H4 (cell line): ENCODE results near the gene SRA1. TPM values are rescaled to one million over a fixed set of nuclear protein-coding genes. Genes with fewer than 3 reads are reported as not detected.
"Not testable (repeated sequence)": the region's sequence is repeated elsewhere in the genome, so short reads cannot be mapped to it uniquely, and the experiment has no call there.

Source experiments
- DNase-seq: peaks from one replicate; pipeline ENCODE4 v3.0.0-alpha.2; 2015; ENCODE audit warnings: low spot score
- total RNA-seq: library from RNA; depleted of rRNA; stranded (reverse); fragments of >200 nt; shearing (Covaris generic); gene quantifications from 2 replicates; pipeline ENCODE4 v1.2.3, GENCODE V29; 2014; rRNA removed

The SRA1 gene
- total RNA-seq = 64.6 and 72.6 TPM in 2 replicates

DNA sequence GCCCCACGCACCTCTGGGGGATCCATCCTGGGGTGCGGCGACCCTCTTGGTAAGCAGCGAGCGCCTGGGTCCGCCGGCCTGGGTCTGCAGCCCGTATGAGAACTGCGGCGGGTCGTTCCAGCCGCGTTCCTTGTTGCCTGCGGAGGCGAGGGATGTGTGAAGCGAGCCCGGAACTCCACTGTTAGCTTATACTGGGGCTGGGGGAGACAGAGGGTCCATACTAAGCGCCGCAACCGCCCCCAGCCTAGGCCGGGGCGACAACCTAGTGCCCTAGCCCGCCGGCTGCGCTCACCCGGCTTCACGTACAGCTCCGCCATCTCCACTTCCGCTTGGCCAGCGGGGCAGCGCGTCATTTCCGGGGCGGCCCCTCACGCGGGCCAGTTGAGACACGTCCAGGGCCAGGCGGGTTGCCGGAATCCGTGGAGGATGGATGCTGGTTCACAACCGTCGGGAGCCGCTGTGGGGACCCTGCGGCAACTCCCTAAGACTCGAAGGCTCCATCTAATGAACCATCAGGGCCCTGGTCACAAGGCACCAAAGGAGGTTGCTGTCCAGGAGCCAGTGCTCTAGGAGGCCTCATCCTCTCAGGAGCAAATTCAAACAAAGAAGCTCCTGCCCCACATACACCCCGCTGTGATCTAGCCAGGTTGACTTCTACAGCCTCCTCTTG lies at the start of gene SRA1:
SRA1 (minus strand) TSS at position 338 of the 670 bp plus-strand sequence; CDS start at position 317, 21 bp downstream.
- peak; percentile 87 for DNase-seq

DNA sequence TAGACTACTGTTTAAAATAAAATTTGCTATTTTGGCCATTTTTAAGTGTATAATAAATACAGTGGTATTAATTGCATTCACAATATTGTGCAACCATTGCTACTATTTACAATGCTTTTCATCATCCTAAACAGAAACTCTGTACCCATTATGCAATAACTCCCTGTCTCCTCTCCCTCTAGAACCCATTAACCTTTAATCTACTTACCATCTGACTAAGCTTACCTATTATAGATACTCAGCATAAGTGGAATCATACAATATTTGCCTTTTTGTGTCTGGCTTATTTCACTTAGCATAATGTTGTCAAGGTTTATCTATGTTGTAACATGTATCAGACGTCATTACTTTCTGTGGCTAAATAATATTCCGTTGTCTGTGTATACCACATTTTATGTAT lies 49.8 kb upstream of the SRA1 start:
- DNase-seq = no peak

DNA sequence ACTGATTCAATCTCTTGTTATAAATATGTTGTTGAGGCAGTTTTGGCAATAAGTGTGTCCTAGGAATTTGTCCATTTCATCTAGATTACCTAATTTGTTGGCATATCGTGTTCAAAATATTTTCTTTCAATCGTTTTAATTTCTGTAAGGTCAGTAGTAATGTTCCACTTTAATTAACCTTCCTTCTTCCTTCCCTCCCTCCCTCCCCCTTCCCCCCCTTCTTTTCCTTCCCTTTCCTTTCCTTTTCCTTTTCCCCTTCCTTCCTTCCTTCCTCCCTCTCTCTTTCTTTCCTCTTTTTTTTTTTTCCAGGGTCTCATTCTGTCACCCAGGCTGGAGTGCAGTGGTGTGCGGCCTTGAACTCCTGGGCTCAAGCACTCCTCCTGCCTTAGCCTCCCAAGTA lies 48.6 kb upstream of the SRA1 start:
- DNase-seq = no peak

DNA sequence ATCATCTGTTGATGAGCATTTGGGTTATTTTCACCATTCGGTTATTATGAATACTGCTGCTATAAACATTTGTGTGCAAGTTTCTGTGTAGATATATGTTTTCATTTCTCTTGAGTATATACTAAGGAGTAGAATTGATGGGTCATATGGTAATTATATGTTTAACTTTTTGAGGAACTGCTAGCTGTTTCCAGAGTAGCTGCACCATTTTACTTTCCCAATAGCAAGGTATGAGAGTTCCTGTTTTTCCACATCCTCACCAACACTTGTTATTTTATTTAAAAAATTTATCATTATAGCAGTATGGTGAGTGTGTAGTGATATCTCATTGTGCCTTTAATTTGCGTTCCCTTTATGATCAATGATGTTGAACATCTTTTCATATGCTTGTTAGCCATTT lies 46.5 kb upstream of the SRA1 start:
- DNase-seq = no peak

DNA sequence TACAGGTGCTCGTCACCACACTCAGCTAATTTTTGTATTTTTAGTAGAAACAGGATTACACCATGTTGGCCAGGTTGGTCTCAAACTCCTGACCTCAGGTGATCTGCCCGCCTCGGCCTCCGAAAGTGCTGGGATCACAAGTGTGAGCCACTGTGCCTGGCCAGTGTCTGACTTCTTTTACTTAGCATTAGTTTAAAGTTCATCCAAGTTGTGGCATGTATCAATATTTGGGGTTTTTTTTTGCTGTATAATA lies 46.1 kb upstream of the SRA1 start:
- not testable (repeated sequence) for DNase-seq

DNA sequence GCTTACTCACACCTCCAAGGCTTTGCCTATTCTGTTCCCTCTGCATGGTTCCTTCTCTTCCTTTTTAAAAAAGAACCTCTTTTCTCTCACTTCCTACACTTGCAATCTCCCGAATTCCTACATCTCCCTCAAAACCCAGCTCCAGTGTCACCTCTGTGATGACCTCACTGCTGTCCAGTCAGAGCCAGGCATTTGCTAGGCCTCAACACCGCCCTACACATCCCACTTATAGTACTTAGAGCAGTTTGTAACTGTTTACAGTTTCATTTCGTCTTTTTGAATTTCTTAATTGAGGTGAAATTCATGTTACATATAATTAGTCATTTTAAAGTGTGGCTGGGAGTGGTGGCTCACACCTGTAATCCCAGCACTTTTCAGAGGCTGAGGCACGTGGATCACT lies 44.9 kb upstream of the SRA1 start:
- DNase-seq = no peak

DNA sequence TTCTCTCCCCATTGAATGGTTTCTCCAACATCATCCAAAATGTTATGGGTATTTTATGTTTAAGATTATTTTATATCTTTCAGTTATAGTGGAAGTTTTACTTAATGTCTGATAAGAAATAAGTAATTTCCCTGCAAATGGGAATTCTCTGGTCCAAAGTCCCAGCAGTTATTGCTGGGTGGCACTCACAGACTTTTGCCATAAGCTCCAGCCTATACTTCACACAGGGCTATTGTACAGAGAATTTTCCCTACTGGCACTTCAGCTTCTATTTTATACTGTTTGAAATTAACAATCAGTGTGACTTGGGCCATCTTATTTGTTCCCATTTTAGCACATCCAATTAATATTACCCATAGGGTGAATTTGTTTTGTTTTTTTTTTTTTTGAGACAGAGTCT lies 42.8 kb upstream of the SRA1 start:
- no peak for DNase-seq

DNA sequence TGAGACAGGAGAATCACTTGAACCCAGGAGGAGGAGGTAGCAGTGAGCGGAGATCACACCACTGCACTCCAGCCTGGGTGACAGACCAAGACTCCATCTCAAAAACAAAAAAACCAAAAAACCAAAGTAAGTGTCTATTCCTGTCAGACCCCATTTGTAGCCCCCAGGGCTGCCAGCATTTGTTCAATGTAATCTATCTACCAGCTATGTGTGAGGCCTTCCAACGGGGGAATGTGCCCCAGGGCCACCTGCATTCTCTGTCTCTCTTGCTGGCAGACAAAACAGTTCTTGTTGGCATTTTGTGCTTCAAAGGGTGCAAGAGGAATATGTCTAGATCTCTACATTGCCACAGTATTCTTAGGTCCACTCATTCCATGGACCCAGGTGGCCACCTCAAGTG lies 41.6 kb upstream of the SRA1 start:
- no peak for DNase-seq

DNA sequence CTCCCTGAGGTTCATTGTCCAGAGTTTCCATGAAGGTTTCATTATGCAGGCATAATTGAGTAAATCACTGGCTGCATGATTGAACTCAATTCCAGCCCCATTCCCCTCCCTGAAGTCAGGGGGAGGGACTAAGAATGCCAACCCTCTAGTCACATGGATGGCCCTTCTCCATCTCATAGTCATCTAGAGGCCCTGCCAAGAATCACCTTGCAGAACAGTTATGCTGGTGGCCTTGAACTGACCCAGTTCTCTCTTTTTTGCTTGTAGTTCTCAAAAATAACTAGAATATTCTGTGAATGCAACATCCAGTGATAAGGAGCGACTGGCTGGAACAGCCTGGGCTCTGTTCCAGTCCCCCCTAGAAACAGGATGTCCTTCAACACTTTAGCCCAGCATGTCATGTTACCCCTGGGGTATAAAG lies 39.1 kb upstream of the SRA1 start:
- DNase-seq = no peak

DNA sequence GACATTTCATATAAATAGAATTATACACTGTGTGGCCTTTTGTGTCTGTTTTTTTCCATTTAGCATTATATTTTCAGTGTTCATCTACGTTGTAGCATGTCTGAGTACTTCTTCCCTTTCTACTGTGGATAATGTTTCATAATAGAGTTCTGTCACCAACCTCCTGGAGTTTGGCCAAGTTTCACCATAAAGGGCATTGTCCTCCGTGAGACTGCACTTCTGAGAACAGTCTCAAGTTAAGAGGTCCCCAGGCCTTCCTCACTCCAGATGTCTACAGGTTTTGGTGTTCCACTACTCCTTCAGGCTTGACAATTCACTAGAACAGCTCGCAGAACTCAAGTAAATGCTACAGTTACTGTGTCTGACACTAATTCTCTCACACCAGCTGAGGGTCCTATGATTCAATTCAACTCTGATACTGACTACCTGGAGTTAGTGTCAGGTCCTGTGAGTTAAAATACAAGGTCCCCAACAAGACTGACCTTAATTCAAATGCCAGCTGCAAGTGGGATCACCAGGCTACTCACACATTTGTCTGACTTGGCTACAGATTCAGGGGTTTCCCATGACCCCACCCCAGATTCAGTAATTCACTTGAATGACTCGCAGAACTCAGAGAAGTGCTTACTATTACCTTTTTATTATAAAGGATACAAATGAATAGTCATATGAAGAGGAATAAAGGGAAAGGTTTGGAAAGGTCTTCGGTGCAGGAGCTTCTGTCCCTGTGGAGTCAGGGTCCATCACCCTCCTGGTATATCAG lies 38.4 kb upstream of the SRA1 start:
- DNase-seq = no peak

DNA sequence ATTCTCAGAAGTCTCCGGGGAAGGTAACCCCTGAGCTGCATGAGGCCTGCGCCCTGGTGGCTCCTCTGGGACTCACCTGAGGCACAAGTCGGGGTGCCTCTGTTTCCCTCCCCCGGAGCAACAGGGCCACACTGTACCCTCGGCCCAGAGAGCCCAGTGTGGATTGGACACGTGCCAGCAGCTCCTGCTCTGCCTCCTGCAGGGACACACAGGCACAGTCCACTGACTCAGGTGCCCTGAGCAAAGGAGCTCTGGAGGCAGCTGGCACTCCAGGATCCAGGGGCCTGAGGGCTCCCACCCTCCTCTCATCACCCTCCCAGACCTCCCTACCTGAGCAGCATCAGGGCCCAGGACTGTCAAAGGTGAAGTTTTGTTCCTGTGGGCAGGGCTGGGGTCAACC lies 36.9 kb upstream of the SRA1 start:
- DNase-seq = no peak

DNA sequence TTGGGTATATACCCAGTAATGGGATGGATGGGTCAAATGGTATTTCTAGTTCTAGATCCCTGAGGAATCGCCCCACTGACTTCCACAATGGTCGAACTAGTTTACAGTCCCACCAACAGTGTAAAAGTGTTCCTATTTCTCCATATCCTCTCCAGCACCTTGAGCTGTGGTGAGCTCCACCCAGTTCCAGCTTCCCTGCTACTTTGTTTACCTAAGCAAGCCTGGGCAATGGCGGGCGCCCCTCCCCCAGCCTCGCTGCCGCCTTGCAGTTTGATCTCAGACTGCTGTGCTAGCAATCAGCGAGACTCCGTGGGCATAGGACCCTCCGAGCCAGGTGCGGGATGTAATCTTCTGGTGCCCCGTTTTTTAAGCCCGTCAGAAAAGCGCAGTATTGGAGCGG lies 35.8 kb upstream of the SRA1 start:
- DNase-seq = not testable (repeated sequence)

DNA sequence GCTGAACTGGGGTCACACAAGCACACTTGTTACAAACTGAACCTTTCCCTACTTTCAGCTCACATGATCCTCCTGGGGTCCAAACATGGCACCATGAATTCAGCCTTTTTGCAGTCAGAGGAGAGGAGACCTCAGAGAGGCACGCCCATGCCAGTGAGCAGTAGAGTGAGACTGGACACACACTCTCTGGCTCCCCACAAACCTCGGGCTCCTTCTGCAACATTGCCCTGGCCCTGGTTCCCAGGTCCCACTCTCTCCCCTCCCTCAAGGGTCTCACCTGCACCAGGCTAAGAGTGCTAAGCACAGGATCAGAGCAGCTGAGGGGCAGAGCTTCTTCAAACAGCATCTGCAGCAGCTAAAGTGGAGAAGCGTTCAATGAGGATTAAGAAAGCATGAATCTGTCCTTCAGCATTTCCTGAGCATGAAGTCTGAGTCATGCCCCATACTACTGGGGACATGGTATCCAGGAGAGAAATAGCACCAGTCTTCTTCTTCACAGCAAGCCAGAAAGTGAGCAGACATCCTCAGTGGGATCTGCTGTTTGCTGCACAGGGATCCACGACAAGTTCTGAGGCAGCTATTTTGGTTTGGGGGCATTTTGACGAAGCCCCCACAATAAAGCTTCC lies 34.6 kb upstream of the SRA1 start:
- no peak for DNase-seq

DNA sequence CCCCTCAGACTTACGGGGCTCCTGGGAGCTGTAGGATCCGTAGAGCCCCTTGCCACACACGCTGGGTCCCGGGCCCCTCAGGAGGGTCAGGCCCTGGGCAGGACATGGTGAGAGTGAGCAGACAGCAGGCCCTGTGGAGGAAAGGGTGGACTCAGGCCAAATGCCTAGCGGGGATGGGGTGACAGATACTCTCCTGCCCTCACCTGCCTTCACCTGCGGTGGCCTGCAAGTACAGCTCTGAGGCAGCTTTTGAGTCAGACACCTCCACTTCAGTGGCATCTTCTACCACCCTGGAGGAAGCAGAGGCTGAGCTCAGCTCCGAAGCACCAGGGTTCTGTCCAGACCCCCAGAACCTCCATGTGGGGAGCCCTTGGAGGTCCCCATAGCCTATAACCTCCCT lies 33.6 kb upstream of the SRA1 start:
- no peak for DNase-seq

DNA sequence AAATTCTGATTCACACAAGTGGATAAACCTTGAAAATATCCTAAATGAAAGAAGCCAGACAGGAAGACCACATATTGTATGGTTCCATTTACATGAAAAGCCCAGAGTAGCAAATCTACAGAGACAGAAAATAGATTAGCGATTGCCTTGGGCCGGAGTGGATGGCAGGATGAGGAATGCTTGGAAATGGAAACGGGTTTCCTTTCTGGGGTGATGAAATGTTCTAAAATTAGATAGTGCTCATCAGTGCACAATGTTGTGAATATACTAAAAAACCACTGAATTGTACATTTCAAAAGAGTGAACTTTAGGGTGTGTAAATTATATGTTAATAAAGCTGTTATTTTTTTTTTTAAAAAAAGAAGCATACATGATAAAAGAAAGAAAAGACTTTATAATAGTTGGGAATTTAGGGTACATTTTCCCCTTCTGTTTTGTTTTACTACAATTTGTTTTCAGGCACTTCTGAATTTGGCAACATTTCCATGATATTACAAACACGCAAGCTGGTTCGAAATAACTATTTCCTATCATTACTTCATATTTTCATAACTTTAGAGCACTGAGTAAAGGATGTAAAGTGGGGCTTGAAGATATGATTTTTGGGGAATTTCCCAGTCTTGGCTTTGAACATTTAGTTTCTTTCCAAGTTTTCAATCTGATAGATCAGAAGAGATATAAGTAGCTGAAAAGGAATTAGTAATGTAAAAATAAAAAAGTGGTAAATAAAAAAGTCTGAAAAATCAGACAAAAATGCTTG lies 31.2 kb upstream of the SRA1 start:
- DNase-seq = no peak

DNA sequence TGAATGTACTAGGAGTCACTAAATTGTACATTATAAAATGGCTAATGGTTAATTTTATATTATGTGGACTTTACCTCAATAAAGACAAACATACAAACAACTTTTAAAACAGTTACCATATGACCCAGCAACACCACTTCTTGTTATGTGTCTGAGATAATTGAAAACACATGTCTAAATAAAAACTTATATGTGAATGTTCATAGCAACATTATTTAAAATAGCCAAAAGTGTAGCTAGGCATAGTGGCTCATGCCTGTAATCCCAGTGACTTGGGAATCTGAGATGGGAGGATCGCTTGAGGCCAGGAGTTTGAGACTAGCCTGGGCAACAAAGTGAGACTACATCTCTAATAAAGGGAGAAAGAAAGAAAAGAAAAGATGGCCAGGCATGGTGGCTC lies 30.2 kb upstream of the SRA1 start:
- no peak for DNase-seq

DNA sequence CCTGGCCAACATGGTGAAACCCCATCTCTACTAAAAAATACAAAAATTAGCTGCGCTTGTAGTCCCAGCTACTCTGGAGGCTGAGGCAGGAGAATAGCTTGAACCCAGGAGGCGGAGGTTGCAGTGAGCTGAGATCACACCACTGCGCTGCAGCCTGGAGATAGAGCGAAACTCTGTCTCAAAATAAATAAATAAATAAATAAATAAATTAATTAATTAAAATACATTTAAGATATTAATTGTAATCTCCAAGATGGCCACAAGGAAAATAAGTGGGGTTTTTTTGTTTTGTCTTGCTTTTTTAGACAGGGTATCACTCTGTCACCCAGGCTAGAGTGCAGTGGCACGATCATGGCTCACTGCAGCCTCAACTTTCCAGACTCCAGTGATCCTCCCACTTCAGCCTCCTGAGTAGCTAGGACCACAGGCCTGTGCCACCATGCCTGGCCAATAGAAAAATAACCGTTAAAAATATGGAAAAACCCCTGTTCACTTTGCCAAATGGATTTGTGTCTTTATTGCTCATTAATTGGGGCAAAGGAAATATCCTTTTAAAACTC lies 22.0 kb upstream of the SRA1 start:
- not testable (repeated sequence) for DNase-seq

DNA sequence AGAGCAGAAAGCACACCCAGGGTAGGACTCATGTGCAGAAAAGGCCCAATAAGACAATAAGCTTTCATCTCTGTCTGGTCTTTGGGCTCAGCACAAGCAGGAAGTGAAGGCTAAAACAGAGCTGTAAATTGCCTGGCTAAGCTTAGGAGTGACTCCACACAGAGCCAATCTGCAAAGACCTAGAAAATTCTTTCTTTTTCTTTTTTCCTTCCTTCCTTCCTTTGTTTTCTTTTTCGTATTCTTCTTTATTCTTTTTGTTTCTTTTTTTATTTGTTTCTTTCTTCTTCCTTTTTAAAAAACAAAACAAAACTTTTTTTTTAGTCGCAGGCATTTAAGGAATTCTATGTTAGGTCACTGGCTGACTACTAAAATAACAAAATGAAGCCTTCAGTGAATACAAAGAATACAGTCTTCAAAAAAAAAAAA lies 19.5 kb upstream of the SRA1 start:
- DNase-seq = no peak

DNA sequence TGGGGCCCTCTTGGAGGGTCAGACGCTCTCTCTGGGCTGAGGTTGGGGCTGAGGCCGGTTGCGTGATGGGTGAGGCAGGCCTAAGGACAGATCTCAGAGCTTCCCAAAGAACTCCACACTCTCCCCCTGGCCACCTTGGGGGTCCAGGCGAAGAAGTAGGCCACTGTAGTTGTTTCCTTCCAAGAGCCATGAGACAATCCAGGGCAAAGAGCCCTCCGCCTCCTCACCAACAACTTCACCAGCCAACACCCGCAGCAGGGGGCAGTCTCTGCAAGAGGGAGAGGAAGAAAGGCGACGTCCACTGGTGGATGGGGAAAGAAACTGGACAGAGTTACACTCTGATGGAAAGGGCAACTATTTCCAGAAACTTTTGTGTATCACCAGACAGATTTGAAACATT lies 18.0 kb upstream of the SRA1 start:
- no peak for DNase-seq

DNA sequence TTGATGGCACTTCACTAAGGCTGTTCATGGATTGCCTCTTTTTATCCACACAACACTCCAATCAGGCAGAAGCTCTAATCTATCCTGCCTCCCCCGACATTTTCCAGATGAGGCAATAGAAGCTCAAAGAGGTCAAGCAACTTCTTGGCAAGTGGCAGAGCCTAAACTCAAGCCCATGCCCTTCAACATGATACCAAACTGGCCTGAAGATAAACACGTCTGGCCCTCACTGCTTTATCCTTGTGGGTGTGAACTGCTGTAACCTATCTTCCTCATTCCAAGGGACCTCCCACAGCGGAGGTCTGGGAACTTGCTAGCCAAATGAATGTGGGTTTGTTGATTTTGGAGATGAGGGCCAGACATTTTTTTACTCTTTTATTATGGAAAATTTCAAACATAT lies 16.9 kb upstream of the SRA1 start:
- no peak for DNase-seq

DNA sequence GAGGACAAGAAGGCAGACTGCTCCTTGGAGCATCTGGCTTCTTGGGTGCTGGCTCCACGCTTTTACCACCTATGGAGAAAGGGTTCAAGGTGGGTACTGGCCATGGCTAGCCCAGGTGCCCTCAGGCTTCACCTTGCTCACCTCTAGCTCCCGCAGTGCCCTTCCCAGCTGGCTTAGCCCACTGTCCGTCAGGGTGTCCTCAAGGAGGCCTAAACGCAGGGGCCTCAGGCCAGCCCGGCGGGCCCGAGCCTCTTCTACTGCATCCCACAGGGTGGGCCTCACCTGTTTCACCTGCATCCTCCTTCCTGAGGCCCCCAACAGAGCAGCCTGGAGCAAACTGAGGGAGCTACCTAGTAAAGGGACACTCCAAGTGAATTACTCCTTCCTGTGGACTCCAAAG lies 16.4 kb upstream of the SRA1 start:
- DNase-seq = no peak

DNA sequence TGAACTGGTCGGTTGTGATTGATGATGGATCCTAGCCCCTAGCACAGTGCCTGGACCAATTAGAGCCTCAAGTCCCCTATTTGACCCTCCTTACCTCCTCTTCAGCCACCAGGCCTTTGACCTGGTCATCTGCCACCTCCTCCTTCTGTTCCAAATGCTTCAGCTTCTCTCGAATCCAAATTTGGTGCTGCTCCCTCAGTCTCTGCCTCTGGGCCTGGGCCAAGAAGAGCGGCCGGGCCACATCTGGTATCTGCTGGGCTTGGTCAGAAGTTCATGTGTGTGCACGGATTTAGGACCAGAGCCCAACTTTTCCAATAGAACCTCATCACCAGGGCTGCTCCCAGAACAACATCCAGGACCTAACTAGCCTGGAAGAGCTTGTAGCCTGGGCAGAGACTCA lies 13.8 kb upstream of the SRA1 start:
- no peak for DNase-seq
